Kidney capillary endothelial cell (primary cell): ENCODE results near the gene KIT.

Experiments used
- DNase-seq: peaks from one replicate; pipeline ENCODE4 v3.0.0-alpha.2; 2018; ENCODE audit warnings: low spot score

The KIT gene

GRCh38 chr4:54745031-54745770 is 87.4 kb downstream of the KIT start:
- no peak for DNase-seq

- DNase-seq: no peak
Observed at GRCh38 chr4:54746218-54746617, 88.5 kb downstream of the KIT start.

GRCh38 chr4:54750341-54750740 is 92.6 kb downstream of the KIT start:
- no peak for DNase-seq

GRCh38 chr4:54754394-54754793 is 96.6 kb downstream of the KIT start:
- no peak for DNase-seq

GRCh38 chr4:54764476-54764875 is 106.7 kb downstream of the KIT start:
- DNase-seq: no peak

DNA sequence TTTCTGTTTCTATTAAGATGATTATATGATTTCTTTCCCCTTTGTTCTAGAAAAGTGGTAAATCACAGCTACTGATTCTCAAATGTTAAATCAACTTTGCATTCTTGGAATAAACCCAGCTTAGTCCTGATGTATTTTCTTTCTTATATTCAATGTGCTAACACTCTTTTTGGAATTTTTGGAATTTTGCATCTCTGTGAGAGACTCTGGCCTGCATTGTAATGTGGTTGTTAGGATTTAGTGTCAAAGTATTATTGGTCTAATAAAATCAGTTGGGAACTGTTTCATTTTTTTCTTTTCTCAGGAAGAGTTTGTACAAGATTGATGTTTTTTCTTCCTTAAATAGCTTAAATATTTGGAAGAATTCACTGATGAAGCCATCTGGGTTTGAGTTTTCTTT is 109.6 kb downstream of the KIT start:
- DNase-seq: no peak

DNA sequence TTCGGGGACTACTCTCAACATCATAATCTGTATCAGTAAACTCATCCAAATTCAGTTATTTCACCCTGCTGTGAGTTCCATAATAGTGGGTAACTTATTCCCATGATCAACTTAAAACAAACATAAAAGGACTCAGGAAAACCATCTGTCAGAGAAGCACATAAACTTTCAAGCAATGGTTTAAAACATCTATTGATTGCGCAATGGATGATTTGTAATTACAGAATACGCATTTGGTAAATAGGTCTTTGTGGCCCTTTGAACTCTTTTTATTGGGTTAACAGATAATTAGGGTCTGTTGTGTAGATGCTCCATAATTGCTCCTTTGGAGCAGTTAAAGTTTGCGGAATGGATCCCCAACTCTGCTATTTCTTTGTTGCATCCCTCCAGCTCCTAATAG is 115.3 kb downstream of the KIT start:
- DNase-seq: no peak

DNA sequence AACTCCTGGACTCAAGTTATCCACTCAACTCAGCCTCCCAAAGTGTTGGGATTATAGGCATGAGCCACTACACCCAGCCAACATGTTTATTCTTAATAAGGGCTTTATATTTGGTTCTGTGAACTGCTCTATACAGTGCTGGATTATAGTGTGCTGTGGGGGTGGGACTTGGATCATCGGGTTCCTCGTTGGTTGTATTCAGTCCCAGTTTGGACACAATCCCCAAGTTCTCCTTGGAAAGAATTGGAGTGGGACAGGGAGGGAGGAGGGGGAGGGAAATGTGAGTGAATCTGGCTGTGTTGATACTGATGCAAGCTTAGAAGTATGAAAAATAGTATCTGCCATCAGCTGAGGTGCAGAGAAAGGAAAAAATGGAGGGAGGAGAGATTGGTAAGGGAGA is 121.3 kb downstream of the KIT start:
- no peak for DNase-seq

DNA sequence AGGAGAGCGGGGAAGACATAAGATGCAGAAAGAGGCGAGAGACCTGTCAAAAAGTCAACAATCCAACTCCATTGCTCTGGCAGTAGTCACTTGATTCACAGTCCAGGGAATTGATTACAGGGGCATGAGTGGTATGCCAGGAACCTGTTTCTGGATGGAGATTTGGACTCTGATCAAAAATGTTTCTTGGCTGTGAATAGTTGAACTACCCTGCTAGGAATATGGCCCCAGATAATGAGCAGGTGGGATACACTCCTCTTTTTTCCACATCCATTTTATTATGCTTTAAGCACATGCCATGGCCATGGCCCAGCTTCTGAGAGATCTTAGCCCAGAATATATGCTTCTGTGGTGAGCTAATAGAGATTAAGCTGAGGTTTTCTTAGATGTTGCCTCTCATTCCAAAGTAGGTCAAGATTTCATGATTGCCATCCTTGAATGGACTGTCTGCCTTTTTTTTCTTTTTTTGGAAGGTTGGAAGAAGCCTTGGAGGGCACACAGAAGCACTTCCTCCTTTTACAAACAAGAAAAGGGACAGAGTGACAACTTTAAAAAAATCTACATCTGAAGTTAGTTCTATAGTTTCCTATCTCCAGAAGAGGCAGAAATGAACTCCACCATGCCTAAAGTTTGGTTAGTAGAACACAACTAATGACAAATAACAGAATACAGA is 121.9 kb downstream of the KIT start:
- DNase-seq: no peak

DNA sequence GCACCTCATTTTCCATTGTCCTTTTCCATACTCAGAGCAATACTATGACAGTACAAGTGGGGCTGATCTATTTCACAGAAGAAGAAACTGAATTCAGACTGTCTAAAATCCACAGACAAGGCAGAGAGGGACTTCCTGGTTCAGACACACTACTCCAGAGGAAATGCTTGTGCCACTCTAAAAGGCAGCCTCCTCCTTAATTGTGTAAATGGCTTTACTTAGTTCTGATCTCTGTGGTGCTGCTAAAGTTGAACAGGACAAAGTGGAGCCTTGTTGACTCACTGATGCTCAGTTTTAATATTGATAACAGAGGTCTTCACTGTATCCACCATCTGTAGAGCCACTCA is 122.4 kb downstream of the KIT start:
- no peak for DNase-seq

- no peak for DNase-seq
Observed at GRCh38 chr4:54781756-54782155, 124.0 kb downstream of the KIT start.

- no peak for DNase-seq
Observed at GRCh38 chr4:54783402-54784110, 125.8 kb downstream of the KIT start.

- peak; percentile 43 for DNase-seq
Observed at GRCh38 chr4:54784161-54784671, 126.5 kb downstream of the KIT start.
